GM18520 (cell line): Measurements from ENCODE around the gene CHST9.

Experiments
- ATAC-seq: cut with Tn5 transposase; IDR thresholded peaks from one replicate; pipeline ENCODE4 v1.9.1; 2021; ENCODE audit not compliant: unreplicated experiment

CHST9 gene

GRCh38 chr18:26874283-26874682 is 310.8 kb downstream of the CHST9 start:
- no peak for ATAC-seq

GRCh38 chr18:26869640-26870039 is 315.5 kb downstream of the CHST9 start:
- ATAC-seq, result no peak

- ATAC-seq, result no peak
Measured at GRCh38 chr18:26868968-26869586, 316.0 kb downstream of the CHST9 start.

- ATAC-seq, result no peak
Measured at GRCh38 chr18:26867471-26867870, 317.6 kb downstream of the CHST9 start.

- ATAC-seq, result no peak
Measured at GRCh38 chr18:26865557-26865956, 319.6 kb downstream of the CHST9 start, which contains the start of gene AQP4. Gene AQP4, minus strand, starts transcription at chr18:26865707. Its CDS starts 18 bp downstream, at chr18:26865689.

- ATAC-seq, result no peak
Measured at GRCh38 chr18:26864658-26865057, 320.4 kb downstream of the CHST9 start.

- ATAC-seq, result no peak
Measured at GRCh38 chr18:26863921-26864497, 321.1 kb downstream of the CHST9 start.

- ATAC-seq, result no peak
Measured at GRCh38 chr18:26863122-26863879, 321.8 kb downstream of the CHST9 start.

- ATAC-seq, result no peak
Measured at GRCh38 chr18:26862084-26862483, 323.0 kb downstream of the CHST9 start.
